Panc1 (cell line): Measurements from ENCODE around the gene MRE11. TPM values are rescaled to one million over a fixed set of nuclear protein-coding genes. Genes with fewer than 3 reads are reported as not detected.

Experiments
- ATAC-seq: fragments of 200-7000 bp; cut with Tn5 transposase; 2 replicates; pipeline ENCODE4 v1.9.1; 2020; ENCODE audit warnings: mild to moderate bottlenecking, moderate library complexity
- BruUV-seq: library from RNA; stranded (reverse); fragments of 400-500 nt; replicated peaks from 2 replicates; lab custom pipeline; 2021; lab: Mats Ljungman, UMichigan
- CTCF ChIA-PET: fragments of 300-600 bp; sonication (Branson Sonifier 250); formaldehyde crosslinking; loops from one replicate; lab custom pipeline; 2022; ENCODE audit warnings: antibody characterized with exemption; lab: Charles Lee
- POLR2A ChIA-PET: fragments of 300-600 bp; sonication (Branson Sonifier 250); formaldehyde crosslinking; loops from one replicate; lab custom pipeline; 2022; ENCODE audit warnings: antibody characterized with exemption; lab: Charles Lee
- DNase-seq: peaks from one replicate; pipeline ENCODE4 v3.0.0-alpha.2; 2010; ENCODE audit warnings: low read depth, low spot score
- H3K27ac ChIP-seq: 2 replicates; pipeline ENCODE4 v1.5.1; 2011; ENCODE audit warnings: mild to moderate bottlenecking, low read length, inconsistent platforms
- H3K27me3 ChIP-seq: fragments of 200-500 bp; sonication (Bioruptor generic); 2 replicates; pipeline ENCODE4 v1.6.0; 2014; ENCODE audit warnings: low read length, inconsistent platforms; ENCODE audit not compliant: control insufficient read depth, insufficient read depth
- H3K36me3 ChIP-seq: fragments of 200-500 bp; sonication (Bioruptor generic); 2 replicates; pipeline ENCODE4 v1.5.1; 2014; ENCODE audit warnings: inconsistent platforms, mild to moderate bottlenecking, low read length, moderate library complexity; ENCODE audit not compliant: control insufficient read depth, insufficient read depth
- H3K4me1 ChIP-seq: 2 replicates; pipeline ENCODE4 v1.5.1; 2011; ENCODE audit warnings: inconsistent platforms, mild to moderate bottlenecking, low read length, moderate library complexity; ENCODE audit not compliant: control insufficient read depth, insufficient read depth
- H3K4me3 ChIP-seq, 2 experiments: 2 replicates each; pipeline ENCODE4 v1.5.1; 2011 to 2012; ENCODE audit warnings: low read depth in 2 of 2, low read length in 2 of 2, mild to moderate bottlenecking in 2 of 2, inconsistent platforms in 1 of 2, moderate library complexity in 1 of 2
- H3K9me3 ChIP-seq: fragments of 200-500 bp; sonication (Bioruptor generic); 2 replicates; pipeline ENCODE4 v1.5.1; 2014; ENCODE audit warnings: low read depth, mild to moderate bottlenecking, inconsistent platforms, low read length, moderate library complexity; ENCODE audit not compliant: control insufficient read depth, insufficient read depth
- POLR2AphosphoS5 ChIP-seq: IDR thresholded peaks from 2 replicates; pipeline ENCODE4 v1.6.1; 2012; ENCODE audit warnings: mild to moderate bottlenecking, low read depth, low read length, moderate library complexity
- REST ChIP-seq, 2 experiments: IDR thresholded peaks; 2 replicates each; pipeline ENCODE4 v1.6.1; 2011 to 2012; ENCODE audit warnings: low read depth in 2 of 2, control low read depth in 1 of 2, low read length in 1 of 2, mild to moderate bottlenecking in 1 of 2, moderate library complexity in 1 of 2; ENCODE audit not compliant: insufficient read depth in 1 of 2
- SIN3A ChIP-seq: IDR thresholded peaks from 2 replicates; pipeline ENCODE4 v1.6.1; 2012; ENCODE audit warnings: low read depth, mild to moderate bottlenecking, low read length, moderate library complexity, borderline replicate concordance; ENCODE audit not compliant: insufficient read depth
- TCF7L2 ChIP-seq: IDR thresholded peaks from 2 replicates; pipeline ENCODE4 v1.6.1; 2011; ENCODE audit warnings: mild to moderate bottlenecking, low read depth, low read length, inconsistent platforms
- in situ Hi-C: cut with HindIII; loops from 2 replicates; pipeline ENCODE4 v1.10.0; 2016; ENCODE audit warnings: low sequenced_read_pairs, low pct_unique_long_range_greater_than_20kb
- intact Hi-C: fragments of 100-400 bp; cut with micrococcal nuclease; formaldehyde crosslinking; loops from one replicate; pipeline ENCODE4 v1.10.0; 2022; ENCODE audit not compliant: unreplicated experiment
- total RNA-seq: library from RNA; stranded (reverse); gene quantifications from one replicate; pipeline ENCODE4 v1.2.1, GENCODE V29; 2021; ENCODE audit not compliant: unreplicated experiment
- TF ChIP-seq, protein P1 (sequence below): fragments of 450-650 bp; IDR thresholded peaks from 2 replicates; pipeline ENCODE4 v1.5.1; 2017; ENCODE audit warnings: mild to moderate bottlenecking

MRE11 gene
- total RNA-seq, 1 experiment from 2014 or later: 35.0 TPM

DNA sequence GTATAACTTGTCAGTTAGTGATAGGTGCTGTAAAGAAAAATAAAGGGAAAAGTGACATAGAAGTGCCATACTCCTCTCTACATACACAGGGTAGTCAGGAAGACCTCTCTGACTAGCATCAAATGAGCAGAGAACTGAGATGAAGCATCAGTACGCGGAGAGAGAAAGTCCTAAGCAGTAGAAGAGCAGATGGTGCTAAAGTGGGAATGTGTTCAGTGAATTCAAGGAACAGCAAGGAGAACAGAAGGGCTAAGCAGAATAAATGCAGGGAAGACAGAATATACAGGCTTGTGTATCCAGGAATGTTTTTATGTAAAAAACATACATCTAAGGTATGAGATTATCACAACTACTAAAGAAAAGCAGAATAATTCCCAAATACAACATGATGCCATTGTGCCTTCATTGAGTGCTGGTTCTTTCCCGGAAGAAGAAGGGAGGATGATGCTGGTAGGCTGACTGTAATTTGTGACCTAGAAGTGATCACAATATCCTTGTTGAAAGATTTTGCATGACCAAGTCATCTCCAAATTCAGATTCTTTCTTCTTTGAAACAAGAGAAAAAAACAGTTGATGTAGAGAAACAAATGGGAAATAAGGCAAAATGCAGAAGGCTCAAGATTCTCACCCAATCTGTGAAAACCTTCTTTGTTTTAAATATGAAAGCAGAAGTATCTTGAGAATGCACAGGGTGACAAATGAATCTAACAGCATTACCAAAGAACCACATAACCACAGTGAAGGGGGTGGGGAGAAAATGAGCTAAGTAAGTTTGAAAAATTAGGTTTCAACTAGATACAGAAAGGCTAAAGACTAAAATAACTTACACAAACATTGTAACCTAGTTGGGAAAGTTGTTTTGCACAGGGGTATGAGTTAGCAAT is 20.5 kb downstream of the MRE11 start:
- CTCF ChIA-PET: no interaction called here
- Histone ChIP-seq H3K36me3 (peaks cover 23% of the 10 kb centered on the region), H3K27ac (no peak overlapping the region), H3K4me3 (no peak overlapping the region), H3K9me3 (no peaks in the 10 kb centered on the region), H3K27me3 (no peaks in the 10 kb centered on the region), H3K4me1 (no peaks in the 10 kb centered on the region)
- intact Hi-C loops: no loop called here
- TF ChIP-seq REST (IDR thresholded peaks at IDR 0.05; ENCODE audit: insufficient read depth in 1 of 2, low read depth in 2 of 2, low read length in 1 of 2) (no peak), POLR2AphosphoS5 (no peak), TCF7L2 (no peak), SIN3A (no peak)
- TF ChIP-seq, protein P1, sequence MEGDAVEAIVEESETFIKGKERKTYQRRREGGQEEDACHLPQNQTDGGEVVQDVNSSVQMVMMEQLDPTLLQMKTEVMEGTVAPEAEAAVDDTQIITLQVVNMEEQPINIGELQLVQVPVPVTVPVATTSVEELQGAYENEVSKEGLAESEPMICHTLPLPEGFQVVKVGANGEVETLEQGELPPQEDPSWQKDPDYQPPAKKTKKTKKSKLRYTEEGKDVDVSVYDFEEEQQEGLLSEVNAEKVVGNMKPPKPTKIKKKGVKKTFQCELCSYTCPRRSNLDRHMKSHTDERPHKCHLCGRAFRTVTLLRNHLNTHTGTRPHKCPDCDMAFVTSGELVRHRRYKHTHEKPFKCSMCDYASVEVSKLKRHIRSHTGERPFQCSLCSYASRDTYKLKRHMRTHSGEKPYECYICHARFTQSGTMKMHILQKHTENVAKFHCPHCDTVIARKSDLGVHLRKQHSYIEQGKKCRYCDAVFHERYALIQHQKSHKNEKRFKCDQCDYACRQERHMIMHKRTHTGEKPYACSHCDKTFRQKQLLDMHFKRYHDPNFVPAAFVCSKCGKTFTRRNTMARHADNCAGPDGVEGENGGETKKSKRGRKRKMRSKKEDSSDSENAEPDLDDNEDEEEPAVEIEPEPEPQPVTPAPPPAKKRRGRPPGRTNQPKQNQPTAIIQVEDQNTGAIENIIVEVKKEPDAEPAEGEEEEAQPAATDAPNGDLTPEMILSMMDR: no peak
- POLR2A ChIA-PET: no interaction called here
- BruUV-seq: no TSS peak
- in situ Hi-C loops: no loop called here
- DNase-seq (no peak), ATAC-seq (no peak)

- Histone ChIP-seq H3K27me3 (no peaks in the 10 kb centered on the region), H3K4me3 (no peak overlapping the region), H3K27ac (no peak overlapping the region), H3K9me3 (no peaks in the 10 kb centered on the region), H3K4me1 (no peaks in the 10 kb centered on the region), H3K36me3 (peaks cover 16% of the 10 kb centered on the region)
- ATAC-seq (no peak), DNase-seq (no peak)
- POLR2A ChIA-PET: no interaction called here
- CTCF ChIA-PET: no interaction called here
- TF ChIP-seq POLR2AphosphoS5 (no peak), REST (IDR thresholded peaks at IDR 0.05; ENCODE audit: insufficient read depth in 1 of 2, low read depth in 2 of 2, low read length in 1 of 2) (no peak), TCF7L2 (no peak), SIN3A (no peak)
- TF ChIP-seq, protein P1: no peak
- intact Hi-C loops: no loop called here
- no TSS peak for BruUV-seq
- in situ Hi-C loops: no loop called here
Measured at GRCh38 chr11:94469416-94469815, 24.2 kb downstream of the MRE11 start.
